Activated CD8-positive, alpha-beta memory T cell treated with anti-CD3 and anti-CD28 coated beads for 36 hours (primary cell): ENCODE results near the gene LSM10. TPM values are rescaled to one million over a fixed set of nuclear protein-coding genes. Genes with fewer than 3 reads are reported as not detected.

Experiments
- CTCF ChIA-PET: fragments of 350-600 bp; sonication (Branson Sonifier 250); formaldehyde crosslinking; loops from one replicate; lab custom pipeline; 2021; ENCODE audit warnings: antibody characterized with exemption; lab: Charles Lee
- POLR2A ChIA-PET: fragments of 350-600 bp; sonication (Branson Sonifier 250); formaldehyde crosslinking; loops from one replicate; lab custom pipeline; 2021; ENCODE audit warnings: antibody characterized with exemption; lab: Charles Lee
- total RNA-seq, 2 experiments: library from RNA; stranded (reverse); gene quantifications; one replicate each; pipeline ENCODE4 v1.2.3, GENCODE V29; 2021

The LSM10 gene
- total RNA-seq, 2 experiments from 2014 or later: 75.7 to 81.0 TPM

GRCh38 chr1:36369061-36369861, 28.4 kb downstream of the LSM10 start:
- CTCF ChIA-PET: interaction anchor here (0.7 to 2.5 kb wide), 16 partner anchors 12 to 270 kb away, joined by 3 to 10 read pairs (median 4); partner anchors contain the start of genes EVA1B, STK40 and TRAPPC3
- POLR2A ChIA-PET: no interaction called here

GRCh38 chr1:36367798-36368197, 29.9 kb downstream of the LSM10 start:
- ChIA-PET CTCF (interaction anchor here (0.7 to 2.9 kb wide), 11 partner anchors 10 to 218 kb away, joined by 3 to 11 read pairs (median 7); partner anchors contain the start of genes EVA1B and TRAPPC3), POLR2A (no interaction called here)

GRCh38 chr1:36367066-36367465, 30.6 kb downstream of the LSM10 start:
- ChIA-PET CTCF (interaction anchor here (0.7 to 2.9 kb wide), 10 partner anchors 11 to 217 kb away, joined by 3 to 11 read pairs (median 4); partner anchors contain the start of gene TRAPPC3), POLR2A (interaction anchor here (1.5 kb wide), 1 partner anchor 19 kb away, joined by 4 read pairs; no protein-coding TSS in a partner anchor)

GRCh38 chr1:36366091-36366661, 31.5 kb downstream of the LSM10 start:
- ChIA-PET POLR2A (interaction anchor here (0.7 to 1.5 kb wide), 2 partner anchors 20 to 32 kb away, joined by 4 read pairs; no protein-coding TSS in a partner anchor), CTCF (interaction anchor here (0.7 to 2.9 kb wide), 7 partner anchors 18 to 112 kb away, joined by 3 to 11 read pairs (median 3); no protein-coding TSS in a partner anchor)

GRCh38 chr1:36365381-36365780, 32.3 kb downstream of the LSM10 start:
- POLR2A ChIA-PET: no interaction called here

GRCh38 chr1:36359911-36360550, 37.7 kb downstream of the LSM10 start:
- ChIA-PET POLR2A (no interaction called here), CTCF (interaction anchor here (1.1 kb wide), 1 partner anchor 12 kb away, joined by 3 read pairs; no protein-coding TSS in a partner anchor)

More at GRCh38 chr1:36365381-36365780, 32.3 kb downstream of the LSM10 start:
- CTCF ChIA-PET: interaction anchor here (0.7 to 2.9 kb wide), 2 partner anchors 23 to 348 kb away, joined by 5 to 11 read pairs; no protein-coding TSS in a partner anchor

- ChIA-PET CTCF (no interaction called here), POLR2A (no interaction called here)
Observed at GRCh38 chr1:36359383-36359782, 38.3 kb downstream of the LSM10 start.

GRCh38 chr1:36358514-36359084, 39.1 kb downstream of the LSM10 start:
- POLR2A ChIA-PET: no interaction called here

GRCh38 chr1:36355811-36356210, 41.9 kb downstream of the LSM10 start:
- ChIA-PET POLR2A (no interaction called here), CTCF (interaction anchor here (1.0 to 3.6 kb wide), 2 partner anchors 13 to 14 kb away, joined by 3 to 10 read pairs; no protein-coding TSS in a partner anchor)

More at GRCh38 chr1:36358514-36359084, 39.1 kb downstream of the LSM10 start:
- CTCF ChIA-PET: interaction anchor here (0.6 to 3.6 kb wide), 2 partner anchors 11 to 79 kb away, joined by 4 to 10 read pairs; no protein-coding TSS in a partner anchor

GRCh38 chr1:36354486-36354885, 43.2 kb downstream of the LSM10 start:
- CTCF ChIA-PET: interaction anchor here (0.6 kb wide), 1 partner anchor 10 kb away, joined by 4 read pairs; no protein-coding TSS in a partner anchor
- POLR2A ChIA-PET: no interaction called here

GRCh38 chr1:36352910-36353878, 44.5 kb downstream of the LSM10 start:
- CTCF ChIA-PET: interaction anchor here (0.6 to 1.9 kb wide), 2 partner anchors 16 to 19 kb away, joined by 4 to 7 read pairs; no protein-coding TSS in a partner anchor
- POLR2A ChIA-PET: no interaction called here

GRCh38 chr1:36352125-36352909, 45.4 kb downstream of the LSM10 start:
- ChIA-PET CTCF (interaction anchor here (0.6 to 1.9 kb wide), 2 partner anchors 16 to 20 kb away, joined by 4 to 7 read pairs; no protein-coding TSS in a partner anchor), POLR2A (no interaction called here)

- POLR2A ChIA-PET: no interaction called here
- CTCF ChIA-PET: interaction anchor here (1.0 to 1.1 kb wide), 2 partner anchors 18 to 66 kb away, joined by 4 to 5 read pairs; no protein-coding TSS in a partner anchor
Observed at GRCh38 chr1:36351227-36351977, 46.3 kb downstream of the LSM10 start.

GRCh38 chr1:36350659-36351226, 47.0 kb downstream of the LSM10 start:
- POLR2A ChIA-PET: no interaction called here
- CTCF ChIA-PET: interaction anchor here (1.0 to 1.1 kb wide), 2 partner anchors 18 to 65 kb away, joined by 4 to 5 read pairs; no protein-coding TSS in a partner anchor

GRCh38 chr1:36349839-36350238, 47.9 kb downstream of the LSM10 start:
- POLR2A ChIA-PET: no interaction called here
- CTCF ChIA-PET: interaction anchor here (0.5 to 1.3 kb wide), 2 partner anchors 19 to 288 kb away, joined by 3 read pairs; no protein-coding TSS in a partner anchor
